22Rv1 (cell line): ENCODE results near the gene SCFD2.

Source experiments
- CTCF ChIP-seq: fragments of 450-650 bp; IDR thresholded peaks from 2 replicates; pipeline ENCODE4 v1.5.1; 2017; ENCODE audit warnings: mild to moderate bottlenecking
- ZFX ChIP-seq: fragments of 450-650 bp; IDR thresholded peaks from 2 replicates; pipeline ENCODE4 v1.6.1; 2017; ENCODE audit warnings: antibody characterized with exemption, borderline replicate concordance

- TF ChIP-seq CTCF (no peak), ZFX (no peak)
Measured at GRCh38 chr4:52998413-52998812, 367.4 kb downstream of the SCFD2 start.
